HG02571 (cell line): ENCODE measurements around the gene OR5C1.
"Not testable (repeated sequence)": the region's sequence is repeated elsewhere in the genome, so short reads cannot be mapped to it uniquely, and the experiment has no call there.

Experiments used
- ATAC-seq: cut with Tn5 transposase; IDR thresholded peaks from one replicate; pipeline ENCODE4 v1.9.1; 2021; ENCODE audit warnings: mild to moderate bottlenecking, moderate library complexity; ENCODE audit not compliant: unreplicated experiment

The OR5C1 gene

DNA sequence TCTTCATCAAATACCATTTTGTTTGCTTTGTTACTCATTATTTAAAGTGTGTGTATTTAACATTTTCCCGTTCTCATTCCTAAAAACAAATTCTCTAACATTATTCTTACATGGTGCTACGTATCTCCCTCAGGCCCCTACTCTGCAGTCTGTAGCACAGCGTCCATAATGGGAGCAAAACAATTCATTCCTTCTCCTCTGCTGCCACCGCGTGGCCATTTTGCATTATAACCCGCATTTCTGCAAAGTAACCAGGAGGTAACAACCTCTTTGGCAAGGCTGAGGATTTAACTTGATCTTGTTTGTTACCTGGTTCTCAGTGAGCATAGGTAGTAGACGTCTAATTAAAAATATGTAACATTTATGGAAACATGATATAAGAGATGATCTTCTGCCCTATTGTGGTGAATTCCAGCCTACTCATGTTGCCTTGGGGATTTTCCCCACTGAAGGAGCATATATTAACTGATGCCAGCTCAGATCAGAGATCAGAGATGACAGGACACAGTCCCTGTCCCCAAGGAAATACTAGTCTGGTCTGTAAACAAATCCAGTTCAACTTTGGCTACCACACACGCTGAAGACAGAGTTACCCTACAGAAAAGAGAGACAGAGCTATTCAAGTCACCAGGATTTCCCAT, 21.7 kb downstream of the OR5C1 start:
- peak; percentile 60 for ATAC-seq

- ATAC-seq: no peak
These were observed 24.0 kb downstream of the OR5C1 start for GRCh38 chr9:122812736-122813135.

- ATAC-seq: no peak
These were observed 25.8 kb downstream of the OR5C1 start for GRCh38 chr9:122814545-122814944.

DNA sequence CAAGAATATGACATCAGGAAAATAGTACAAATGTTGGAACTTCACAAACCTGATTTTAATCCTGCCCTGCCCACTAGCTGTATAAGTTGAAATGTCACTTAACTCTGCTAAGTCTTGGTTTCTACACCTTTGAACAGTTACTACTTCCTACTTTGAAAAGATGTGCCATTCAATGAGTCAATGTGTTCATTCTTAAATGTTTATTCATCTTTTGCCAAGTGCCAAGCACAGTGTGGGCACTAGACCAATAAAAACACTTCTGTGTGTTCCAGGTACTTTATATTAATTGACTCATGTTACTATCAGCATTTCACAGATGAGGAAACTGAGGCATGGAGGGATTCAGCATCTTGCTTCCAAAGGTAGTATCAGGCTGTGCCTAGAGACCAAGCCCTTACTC, 26.8 kb downstream of the OR5C1 start:
- no peak for ATAC-seq

GRCh38 chr9:122816163-122816867, 27.6 kb downstream of the OR5C1 start:
- no peak for ATAC-seq

DNA sequence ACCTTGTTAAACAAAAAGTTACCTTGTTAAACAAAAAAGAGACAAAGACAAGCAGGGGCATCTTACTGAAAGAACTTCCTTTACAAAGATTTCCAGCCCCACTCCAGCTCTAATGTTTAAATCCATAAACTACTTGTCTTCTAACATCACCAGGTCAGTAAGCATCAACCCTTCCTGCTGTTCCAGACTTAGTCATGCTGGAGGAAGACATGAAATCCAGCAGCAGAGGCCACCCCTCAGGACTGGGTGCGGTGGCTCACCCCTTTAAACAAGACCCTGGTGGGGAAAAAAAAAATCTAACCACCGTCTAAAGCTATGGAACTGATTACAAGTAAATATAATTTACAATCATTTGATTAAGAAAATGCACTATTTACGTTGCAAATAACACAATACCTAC, 30.6 kb downstream of the OR5C1 start:
- ATAC-seq: no peak

DNA sequence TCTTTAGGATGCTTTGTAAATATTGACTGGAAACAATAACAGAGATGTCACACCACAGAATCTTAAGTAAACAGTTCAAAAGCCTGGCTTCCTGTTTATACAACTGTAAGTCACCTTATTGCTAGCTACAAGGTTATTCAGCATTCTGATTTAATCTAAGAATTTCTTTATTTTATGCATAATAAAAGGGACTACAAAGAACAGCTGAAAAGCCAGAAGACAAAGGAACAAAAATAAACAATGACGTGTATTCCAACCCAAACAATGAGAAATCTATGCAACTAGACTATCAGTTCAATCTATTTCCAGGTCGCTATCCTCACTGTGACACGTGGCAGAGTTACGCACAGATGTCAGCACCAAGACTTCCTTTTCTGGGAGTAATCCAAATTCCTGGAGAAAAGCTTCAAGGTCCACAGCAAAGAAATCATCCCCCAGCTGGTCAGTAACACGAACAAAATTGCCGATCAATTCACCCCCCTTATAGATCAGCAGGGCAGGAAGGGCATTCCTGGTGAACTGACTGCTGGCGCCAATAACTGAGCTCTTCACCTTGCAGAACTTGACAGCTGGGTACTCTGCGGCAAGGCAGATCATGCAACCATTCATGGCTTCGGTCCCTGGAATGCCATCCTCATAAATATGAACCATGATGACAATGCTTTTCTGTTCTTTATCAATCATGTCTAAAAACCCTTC, 31.2 kb downstream of the OR5C1 start:
- no peak for ATAC-seq

- no peak for ATAC-seq
These were observed 31.7 kb downstream of the OR5C1 start for GRCh38 chr9:122820490-122820845.

- ATAC-seq: no peak
These were observed 32.7 kb downstream of the OR5C1 start for GRCh38 chr9:122821278-122821943.

- ATAC-seq: no peak
These were observed 33.3 kb downstream of the OR5C1 start for GRCh38 chr9:122822056-122822455.

GRCh38 chr9:122822938-122823337, 34.2 kb downstream of the OR5C1 start:
- ATAC-seq: no peak

DNA sequence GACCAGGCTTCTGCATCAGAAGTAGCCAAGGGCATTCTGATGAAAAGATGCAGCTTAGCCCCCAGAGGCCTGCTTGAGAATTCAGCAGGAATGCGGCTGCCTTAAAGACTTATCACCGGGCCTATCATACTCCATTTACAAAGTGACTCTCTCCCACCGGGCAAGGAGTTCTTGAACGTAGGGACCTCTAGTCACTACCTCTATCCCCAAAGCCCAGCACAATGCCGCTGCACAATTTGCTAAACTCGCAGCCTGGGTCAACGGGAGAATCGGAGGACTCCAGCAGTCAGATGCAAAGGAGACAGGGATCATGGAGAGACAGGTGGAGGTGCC, 39.0 kb downstream of the OR5C1 start:
- peak; percentile 15 for ATAC-seq

GRCh38 chr9:122828965-122829284, 40.2 kb downstream of the OR5C1 start:
- not testable (repeated sequence) for ATAC-seq

DNA sequence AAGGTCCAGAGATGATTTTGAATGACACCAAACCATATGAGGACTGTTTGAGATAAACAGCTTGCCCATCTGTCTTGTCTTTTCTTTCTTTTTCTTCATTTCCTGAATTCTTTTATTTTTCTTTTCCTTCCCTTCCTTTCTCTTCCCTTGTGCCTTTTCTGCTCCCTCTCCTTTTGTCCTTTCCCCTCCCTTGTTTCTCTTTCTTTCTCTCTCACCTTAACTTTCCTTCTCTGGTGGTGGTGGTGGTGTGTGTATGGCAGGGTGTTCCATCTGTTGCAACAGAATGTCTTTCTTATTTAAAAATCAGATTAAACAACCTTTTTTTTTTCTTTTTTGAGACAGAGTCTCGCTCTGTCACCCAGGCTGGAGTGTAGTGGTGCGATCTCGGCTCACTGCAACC, 43.5 kb downstream of the OR5C1 start:
- no peak for ATAC-seq

DNA sequence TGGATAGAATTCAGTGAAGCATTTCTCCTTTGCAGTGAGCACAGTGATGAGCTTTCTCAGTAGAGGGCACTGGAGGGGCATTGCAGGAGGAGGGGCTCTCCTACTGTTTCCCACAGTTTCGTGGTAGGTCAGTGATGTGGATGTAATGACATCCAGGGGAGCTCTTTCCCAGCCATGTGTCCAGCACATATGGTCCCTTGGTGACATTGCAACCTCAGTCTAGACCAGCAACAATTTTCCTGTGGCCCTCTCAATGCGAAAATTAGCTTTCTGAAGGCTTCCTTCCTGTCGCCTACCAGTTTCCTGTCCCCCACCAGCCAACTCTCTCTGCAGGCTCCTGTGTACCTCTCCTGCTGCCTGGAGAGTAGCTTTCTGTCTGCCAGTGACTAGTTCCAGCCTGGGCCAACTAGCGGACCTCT, 46.6 kb downstream of the OR5C1 start:
- ATAC-seq: no peak

DNA sequence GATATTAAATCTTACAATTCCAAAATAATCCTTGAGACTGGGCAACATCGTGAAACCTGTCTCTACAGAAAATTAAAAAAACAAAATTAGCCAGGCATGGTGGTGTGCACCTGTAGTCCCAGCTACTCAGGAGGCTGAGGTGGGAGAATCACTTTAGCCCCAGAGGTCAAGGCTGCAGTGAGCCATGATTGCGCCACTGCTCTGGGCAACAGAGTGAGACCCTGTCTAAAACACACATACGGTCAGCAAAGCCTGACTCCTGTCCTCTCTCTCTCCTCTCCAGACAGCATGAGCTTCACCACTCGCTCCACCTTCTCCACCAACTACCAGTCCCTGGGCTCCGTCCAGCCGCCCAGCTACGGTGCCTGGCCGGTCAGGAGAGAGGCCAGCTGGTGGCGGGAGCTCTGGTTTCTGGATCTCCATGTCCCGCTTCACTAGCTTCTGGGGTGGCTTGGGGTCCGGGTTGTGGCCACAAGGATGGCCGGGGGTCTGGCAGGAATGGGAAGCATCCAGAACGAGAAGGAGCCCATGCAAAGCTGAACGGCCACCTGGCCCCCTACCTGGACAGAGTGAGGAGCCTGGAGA, 48.6 kb downstream of the OR5C1 start:
- no peak for ATAC-seq

DNA sequence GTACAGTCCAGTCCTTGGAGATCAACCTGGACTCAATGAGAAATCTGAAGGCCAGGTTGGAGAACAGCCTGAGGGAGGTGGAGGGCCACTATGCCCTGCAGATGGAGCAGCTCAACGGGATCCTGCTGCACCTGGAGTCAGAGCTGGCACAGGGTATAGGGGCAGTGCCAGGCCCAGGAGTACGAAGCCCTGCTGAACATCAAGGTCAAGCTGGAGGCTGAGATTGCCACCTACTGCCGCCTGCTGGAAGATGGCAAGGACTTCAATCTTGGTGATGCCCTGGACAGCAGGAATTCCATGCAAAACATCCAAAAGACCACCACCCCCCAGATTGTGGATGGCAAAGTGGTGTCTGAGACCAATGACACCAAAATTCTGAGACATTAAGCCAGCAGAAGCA, 49.7 kb downstream of the OR5C1 start:
- ATAC-seq: not testable (repeated sequence)
